GM18867 (cell line): ENCODE data around the gene SOX3.

Source experiments
- ATAC-seq: cut with Tn5 transposase; IDR thresholded peaks from one replicate; pipeline ENCODE4 v1.9.1; 2021; ENCODE audit warnings: mild to moderate bottlenecking, moderate library complexity; ENCODE audit not compliant: unreplicated experiment

Gene SOX3

DNA sequence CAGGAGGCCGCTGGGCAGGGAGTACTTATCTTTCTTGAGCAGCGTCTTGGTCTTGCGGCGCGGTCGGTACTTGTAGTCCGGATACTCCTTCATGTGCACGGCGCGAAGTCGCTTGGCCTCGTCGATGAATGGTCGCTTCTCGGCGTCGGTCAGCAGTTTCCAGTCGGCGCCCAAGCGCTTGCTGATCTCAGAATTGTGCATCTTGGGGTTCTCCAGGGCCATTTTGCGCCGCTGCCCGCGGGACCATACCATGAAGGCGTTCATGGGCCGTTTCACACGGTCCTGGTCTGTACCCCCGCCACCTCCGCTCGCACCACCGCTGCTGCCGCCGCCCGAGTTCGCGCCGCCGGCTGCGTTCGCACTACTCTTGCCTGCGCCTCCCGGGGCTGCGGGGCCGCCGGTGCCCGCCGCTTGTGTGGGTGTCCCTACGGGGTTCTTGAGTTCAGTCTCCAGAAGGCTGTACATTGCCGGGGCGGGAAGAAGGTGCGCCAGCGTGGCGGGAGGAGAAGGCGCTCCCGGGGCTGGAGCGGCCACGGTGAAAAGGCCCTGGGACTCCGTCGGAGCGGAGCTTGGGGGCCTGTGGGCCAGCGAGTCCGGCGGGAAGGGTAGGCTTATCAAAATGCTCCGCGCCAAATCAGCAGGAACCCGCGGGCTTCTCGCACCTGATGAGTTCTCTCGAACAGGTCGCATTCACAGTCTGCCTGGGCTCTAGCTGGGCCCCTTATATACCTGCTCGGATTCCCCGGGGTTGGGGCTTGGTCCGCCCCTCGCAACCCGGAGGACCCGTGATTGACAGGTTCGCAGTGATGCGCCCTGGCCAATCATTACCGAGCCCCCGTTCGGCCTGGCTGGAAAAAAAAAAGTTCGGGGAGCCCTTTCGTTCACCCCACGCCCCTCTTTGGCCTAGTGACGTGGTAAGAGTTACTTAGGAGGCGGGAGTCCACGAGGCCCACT lies at the start of gene SOX3:
Gene SOX3 (minus strand): TSS at position 699 of the 954 bp plus-strand sequence. CDS start 9 bp downstream, at position 690.
- no peak for ATAC-seq

DNA sequence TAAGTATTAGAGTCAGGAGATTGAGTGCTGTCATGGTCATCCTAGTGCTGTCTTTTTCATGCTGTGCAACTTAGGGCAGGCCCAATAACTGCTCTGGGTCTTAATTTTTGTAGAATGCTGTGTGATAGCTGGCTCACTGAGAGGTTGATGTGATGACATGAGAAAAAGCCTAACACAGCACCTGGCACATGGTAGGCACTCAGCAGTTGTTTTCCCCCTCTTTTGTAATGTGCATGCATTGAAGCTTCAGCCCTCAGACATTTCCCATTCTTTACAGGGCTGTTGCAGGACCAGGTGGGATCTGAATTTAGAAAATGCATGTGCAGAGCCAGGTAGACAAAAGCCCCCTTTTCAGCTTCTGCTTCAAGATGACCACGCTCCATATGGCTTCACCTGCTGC lies 44.1 kb upstream of the SOX3 start:
- no peak for ATAC-seq

DNA sequence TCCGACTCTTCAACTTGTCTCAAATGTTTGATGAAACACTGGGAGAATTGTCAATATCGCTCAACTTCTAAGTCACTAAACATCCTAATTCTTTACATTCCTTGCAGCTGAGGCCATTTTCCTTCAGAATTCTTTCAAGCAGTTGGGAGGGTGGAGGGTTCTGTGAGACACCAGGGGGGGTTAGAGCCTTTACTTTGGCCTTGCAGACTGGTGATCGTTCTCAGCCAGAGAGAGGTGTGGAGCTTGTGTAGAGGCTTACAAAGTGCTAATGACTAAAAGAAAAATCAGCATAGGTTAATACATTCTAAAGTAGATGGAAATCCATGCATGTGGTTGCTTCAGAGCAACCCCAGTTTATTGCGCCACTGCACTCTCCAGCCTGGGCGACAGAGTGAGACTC lies 21.3 kb upstream of the SOX3 start:
- ATAC-seq = no peak

DNA sequence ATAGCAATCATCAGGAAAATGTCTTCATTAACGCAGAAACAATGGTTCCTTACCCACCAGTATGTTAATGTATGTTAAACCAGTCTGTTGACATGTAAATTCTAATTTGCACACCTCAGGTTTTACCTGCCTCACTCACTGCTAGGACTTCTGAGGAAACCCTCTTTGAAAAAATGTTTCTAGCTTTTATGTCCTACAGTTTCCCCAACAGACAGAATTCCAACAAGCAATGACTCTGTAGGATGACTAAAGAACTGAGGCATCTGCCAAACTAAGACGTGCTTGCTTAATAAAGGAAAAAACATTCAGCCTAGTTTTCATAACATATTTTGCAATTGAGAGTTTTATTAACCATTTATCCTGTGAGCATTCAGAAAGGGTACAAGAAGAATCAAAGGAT lies 20.6 kb upstream of the SOX3 start:
- no peak for ATAC-seq

DNA sequence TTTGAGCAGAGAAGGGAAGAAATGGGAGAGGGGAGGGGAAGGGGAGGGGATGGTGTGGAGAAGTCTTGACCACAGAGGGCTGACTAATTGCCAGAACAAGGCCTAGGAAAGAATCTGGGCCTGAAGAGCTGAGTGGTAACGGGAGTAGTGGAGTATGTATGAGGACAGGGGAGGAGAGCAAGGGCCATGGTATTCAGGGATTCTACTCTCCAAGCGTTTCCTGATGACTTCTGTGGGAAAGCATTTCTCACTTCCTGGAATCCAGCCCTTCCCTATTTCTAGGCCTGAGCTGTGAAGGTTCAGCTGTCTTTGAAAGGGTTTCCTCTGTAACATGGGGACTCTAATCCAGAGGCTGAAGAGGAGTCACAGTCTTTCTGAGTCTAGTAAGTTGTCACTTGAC lies 19.7 kb upstream of the SOX3 start:
- ATAC-seq = no peak

DNA sequence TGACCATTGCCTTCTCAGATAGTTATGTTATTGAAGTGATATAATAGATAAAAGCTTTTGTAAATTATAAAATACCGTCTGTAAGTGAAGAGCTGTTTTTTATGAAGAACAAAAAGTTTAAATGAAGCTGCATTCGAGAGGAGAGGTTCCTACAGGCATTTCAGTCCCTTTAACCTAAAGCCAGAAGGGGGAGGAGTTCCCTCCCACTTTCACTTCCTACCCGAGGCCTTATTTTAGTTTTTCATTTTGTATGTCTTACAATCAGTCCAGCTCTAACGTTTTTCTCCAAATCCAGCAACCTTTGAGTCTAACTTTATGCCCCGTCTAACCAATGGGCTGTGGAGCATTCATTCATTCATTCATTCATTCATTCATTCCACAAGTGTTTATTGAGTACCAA lies 16.5 kb upstream of the SOX3 start:
- ATAC-seq = no peak

DNA sequence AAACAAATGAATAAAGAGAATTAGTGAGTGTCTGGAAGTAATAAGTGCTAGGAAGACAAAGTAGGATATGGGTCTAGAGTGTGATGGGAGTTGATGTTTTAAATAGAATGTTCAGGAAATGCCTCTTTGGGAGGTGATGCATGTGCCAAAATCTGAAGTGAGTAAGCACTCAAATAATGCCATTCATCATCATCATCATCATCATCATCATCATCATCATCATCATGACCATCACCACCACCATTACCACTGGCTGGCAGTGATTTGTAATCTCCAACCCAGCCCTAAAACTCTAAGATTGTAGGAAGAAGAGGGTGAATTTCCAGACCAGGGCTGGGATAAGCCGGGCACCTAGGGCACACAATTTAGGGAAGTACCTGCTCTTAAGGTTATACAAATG lies 9.7 kb upstream of the SOX3 start:
- no peak for ATAC-seq

DNA sequence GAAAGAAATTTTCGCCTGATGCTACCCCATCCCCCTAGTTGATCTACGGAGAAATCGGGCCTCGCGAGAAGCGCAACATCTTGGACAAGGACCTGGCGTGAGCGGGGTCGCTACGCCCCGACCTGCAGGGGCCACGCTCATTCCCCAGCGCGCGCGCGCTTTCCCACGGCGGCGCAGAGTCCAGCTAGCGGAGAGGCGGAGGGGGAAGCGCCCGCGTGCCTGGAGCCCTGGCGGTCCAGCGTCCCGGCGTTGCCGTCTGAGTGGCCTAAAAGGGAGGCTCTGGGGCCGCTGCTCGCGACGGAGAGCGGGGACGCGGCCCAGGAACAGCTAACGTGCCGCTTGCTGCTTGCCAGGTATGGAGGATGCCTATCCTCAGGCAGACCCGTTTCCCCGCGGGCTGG lies 6.0 kb upstream of the SOX3 start:
- no peak for ATAC-seq

DNA sequence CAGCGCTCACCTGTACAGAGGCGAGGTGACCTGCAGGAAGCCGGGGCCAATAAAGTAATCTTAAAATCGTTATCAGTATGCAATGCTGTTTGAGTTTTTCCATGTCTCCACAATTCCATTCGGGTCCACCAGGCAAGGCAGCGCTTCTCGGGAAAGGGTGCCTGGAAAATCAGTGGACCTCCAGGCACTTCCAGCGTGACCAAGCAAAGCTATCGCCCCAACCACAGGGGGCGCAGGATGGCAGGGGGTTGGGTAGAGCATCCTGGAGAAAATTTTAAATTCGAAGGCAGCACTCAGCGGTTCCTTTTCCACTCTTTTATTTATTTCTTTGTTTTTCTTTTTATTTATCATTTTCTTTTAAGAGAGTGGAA lies 5.4 kb upstream of the SOX3 start:
- no peak for ATAC-seq

DNA sequence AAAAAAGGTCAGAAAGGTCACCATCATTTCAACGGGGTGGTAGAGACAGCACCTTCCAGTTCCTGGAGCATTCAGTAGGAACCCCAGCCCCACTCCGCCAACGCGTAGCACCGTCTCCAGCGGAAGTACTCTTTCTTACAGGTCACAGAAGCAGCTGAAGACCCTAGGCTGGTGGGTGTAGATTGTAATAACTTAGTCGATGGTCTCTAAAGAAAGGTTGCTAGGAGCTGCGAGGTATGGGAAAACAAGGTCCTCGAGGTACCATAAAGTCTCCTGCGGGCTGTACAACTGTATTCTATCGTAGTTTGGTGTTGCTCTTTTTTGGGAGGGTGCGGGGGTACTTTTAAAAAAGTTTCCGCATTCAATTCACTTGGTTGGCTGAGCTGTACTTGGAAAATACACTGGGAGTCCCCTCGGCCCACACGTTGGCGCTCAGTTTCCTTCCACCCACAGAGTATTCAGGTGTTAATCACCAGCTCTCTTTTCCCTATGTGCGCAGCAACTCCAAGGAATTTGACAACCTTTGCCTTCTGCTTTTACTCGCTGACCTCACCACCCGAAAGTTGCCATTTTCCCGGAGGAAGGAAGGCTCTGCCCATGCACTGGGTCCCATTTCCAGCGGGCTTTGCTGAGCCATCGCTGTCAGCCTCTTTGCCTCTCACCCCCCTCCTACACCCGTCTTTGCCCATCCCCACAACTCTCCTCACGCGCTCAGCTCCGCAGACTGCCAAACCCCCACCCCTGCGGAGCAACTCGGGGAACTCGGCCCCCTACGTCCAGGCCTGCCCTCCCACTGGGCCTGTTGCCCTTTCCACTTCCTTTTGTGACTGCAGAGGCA lies 4.8 kb upstream of the SOX3 start:
- no peak for ATAC-seq

DNA sequence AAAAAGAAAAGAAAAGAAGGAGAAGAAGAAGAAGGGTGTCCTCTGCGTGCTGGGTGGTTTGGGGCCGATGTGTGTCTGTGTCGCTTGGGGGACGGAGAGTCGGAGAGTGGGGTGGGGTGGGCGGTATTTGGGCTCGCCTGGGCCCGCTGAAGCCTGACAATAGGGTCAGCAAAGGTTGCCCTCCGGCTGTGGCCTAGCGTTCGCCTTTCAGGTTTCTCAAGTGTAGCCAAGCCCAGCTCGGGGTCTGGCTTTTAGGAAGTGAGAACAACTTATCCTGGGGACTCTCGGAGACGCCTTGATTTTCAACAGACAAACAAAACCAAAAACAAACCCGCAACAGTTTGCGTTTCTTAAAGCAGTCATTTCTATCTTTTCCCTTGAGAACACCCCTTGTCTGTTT lies 4.1 kb upstream of the SOX3 start:
- no peak for ATAC-seq

DNA sequence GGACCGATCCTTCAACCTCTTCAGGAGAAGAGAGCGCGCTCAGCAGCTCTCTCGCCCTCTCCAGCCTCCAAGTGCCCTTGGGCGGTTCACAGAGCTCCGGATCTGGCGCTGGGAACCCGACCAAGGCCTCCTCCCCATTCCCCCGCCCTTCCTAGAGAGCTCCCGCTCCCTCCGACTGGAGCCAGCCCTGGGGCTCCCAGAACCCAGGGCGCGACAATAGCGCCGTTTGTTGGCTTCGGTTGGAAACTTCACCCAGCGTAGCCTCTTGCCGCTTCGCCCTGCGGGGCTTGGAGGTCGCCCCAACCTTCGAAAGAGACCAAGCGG lies 3.1 kb upstream of the SOX3 start:
- no peak for ATAC-seq

DNA sequence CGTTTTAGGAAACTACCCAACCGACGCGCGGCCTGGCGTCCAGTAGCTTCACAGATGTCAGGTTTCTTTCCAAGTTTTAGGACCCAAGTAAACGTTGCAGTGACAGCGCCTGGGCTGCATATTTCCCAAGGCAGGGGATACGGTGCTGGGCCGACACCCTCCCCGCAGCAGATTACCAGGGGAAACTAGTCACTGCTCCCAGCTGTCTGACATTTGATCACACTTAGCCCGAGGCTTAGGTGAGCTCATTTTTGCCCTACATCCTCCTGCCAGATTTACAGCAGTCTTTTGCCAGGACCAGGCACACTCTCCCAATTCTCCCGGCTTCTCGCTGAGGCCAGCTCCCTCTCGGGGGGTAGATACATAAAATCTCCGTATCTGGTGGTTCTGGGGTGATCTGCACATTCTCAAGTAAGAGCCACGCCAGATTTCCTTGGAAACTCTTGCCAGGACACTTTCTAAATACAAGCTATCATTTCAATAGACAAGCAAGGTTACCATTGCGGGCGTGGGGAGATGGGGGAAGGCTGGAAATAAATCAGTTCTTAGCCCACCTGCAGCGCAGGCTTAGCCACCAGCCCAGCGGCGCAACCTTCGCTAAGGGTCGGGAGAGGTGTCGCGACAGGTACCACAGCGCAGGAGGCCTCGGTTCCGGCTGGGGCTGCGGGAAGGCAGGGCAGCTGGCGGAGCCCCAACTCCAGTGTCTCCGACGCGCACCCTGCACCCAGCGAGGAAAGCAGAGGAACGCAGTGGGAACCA lies 2.5 kb upstream of the SOX3 start:
- ATAC-seq = no peak

DNA sequence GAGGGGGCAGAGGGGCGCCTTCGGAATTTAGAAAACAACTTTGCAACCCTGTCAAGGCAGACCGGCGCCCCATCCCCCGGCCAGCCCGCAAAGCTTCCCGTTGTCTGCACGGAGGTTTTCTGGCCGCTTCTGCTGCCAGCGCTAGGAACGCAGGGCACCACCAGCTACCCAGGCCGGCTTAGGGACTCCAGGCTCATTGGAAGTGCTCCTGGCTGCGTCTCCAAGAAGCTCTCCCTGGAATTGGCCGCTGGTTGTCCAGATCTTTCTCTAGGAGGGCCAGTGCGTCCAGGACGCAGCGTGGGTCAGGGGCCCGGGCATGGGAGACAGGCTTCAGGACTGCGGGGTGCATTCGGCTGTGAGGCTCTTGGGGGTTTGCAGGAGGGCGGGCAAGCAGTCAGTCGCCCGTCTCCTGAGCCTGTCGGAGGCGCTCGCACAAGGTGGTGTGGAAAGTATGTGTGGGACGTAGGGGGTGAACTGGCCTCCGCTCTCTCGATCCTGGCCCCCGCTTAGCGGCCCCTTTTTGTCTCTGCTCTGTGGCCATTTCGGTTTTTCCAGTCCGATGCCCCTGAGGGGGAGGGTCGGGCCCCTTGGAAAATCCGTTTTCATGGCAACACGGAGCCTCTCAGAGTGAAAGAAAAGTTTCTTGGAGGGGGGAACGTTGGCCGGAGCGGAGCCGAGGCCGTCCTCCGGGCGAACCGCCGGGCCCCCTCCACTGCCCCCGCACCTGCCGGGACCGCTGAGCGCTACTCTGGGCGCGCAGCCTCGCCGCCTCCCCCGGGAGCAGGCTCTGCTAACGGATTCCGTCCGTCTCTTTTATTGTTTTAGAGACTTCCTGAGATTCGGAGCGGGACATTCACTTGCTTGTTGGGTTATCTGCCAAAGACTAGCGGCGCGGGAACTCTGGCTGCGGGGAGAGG lies 810 bp upstream of the SOX3 start:
- no peak for ATAC-seq

DNA sequence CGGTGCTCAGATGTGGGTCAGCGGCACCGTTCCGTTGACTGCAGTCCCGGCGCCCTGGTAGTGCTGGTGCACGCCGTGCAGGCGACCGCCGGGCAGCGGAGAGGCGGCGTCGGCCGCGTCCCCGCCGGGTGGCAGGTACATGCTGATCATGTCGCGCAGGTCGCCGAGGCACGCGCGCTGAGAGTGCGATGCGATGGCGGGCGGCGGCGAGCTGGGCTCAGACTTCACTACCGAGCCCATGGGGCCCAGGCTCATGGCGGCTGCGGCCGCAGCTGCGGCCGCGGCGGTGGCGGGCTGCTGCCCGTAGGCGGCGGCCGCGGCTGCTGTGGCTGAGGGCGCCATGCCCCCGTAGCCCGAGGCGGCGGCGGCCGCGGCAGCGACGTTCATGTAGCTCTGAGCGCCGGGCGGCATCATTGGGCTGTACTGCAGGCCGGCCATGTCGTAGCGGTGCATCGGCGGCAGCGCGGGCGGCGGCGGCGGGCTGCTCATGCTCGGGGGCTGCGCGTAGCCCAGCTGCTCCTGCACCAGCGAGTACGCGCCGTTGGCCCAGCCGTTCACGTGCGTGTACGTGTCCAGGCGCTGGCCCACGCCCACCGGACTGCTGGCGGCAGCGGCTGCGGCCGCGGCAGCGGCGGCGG lies 1.0 kb downstream of the SOX3 start:
- no peak for ATAC-seq

DNA sequence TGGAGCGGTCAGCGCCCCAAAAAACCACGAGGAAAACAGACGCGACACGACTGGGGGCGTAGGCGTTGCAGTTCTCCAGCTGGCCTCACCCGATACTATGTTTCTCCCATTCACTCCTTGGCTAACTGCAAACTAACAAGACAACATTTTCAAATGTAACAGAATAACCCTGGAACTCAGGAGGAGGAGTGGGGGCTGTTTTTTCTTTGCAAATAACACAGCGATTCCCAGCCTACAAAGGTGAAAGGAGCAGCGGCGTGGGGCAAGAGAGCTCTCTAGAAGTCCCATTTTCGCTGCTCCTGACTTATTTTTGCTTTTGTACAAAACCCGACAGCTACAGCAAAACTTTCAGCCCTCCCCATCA lies 1.6 kb downstream of the SOX3 start:
- ATAC-seq = no peak

DNA sequence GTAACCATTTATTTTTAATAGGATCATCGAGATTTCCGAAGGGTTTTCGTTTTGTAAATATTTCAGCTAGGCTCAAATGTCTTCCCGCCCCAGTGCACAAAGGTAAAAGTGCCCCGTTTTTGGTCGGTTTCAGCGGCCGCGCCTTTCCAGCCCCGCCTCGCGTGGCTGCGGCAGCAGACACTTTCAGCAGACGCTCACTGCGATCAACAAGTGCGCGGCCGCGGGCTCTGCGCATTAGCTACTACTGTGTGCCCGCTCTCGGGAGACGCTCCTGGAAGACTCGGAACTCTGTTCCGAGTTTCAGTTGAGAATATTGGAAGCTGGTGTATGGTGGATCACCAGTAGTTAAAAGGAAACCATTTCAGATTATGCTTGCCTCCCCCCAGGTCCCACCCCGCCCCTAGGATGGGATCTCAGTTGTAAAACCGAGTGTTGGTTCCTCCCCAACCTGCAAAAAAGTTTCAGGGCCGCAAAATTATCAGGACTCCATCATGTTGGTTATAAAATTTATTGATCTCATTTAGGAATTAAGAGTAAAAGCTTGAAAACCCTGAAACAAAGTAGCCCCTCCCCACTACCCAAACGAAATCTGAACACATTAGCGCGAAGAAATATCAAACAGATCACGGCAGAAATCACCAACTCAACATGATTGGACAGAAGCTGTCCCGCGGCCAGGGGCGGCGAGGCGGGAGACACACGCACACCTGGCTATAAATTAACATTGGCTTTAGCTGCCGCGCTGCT lies 2.2 kb downstream of the SOX3 start:
- no peak for ATAC-seq

DNA sequence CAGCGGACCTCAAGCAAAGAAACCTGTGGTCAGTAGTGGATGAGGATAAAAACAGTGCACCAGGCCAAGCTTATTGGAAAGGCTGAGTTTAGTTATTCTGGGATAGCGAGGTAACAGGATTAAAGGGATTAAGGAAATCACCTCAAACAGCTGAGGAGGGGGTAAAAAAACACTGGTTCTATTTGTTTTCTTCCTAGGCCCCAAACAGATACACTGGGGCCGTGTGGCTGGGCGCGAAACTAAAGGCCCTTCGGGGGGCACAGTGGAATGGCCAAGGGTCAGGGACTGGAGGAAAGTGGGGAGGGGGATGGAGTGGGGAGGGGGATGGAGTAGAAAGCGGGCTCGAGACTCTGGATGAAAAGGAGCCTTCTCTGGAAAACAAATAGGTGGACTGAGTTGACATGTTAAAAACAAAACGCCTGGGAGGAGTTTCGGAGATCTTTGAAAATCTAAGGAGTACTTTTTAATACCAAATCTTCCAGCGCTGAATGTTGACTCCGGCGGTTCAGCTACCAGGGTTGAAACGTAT lies 2.9 kb downstream of the SOX3 start:
- no peak for ATAC-seq

DNA sequence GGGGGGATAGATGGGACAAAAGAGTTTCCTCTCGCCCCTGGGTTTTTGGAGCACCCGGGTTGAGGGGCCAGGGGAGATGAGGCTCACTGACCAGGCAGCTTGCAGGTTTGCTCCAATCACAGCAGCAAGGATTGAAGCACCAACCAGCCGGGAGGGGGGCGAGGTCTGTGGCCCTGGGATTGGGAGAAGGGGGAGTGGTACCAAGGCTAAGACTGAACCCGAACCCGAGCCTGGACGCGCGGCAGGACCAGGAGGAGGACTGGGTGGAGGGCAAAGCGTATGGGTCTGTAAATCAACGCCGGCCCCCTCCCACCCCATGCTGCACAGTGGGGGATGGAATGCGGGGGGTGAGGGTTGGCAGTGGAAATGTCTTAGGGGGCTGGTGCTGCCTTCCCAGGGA lies 3.5 kb downstream of the SOX3 start:
- no peak for ATAC-seq
